ENCODE data around the gene PCDHA12. TPM values are rescaled to one million over a fixed set of nuclear protein-coding genes. Genes with fewer than 3 reads are reported as not detected.
"Not testable (repeated sequence)": the region's sequence is repeated elsewhere in the genome, so short reads cannot be mapped to it uniquely, and the experiment has no call there.

PCDHA12 gene
- polyA plus RNA-seq, 1 donor, result 0.23 TPM

DNA sequence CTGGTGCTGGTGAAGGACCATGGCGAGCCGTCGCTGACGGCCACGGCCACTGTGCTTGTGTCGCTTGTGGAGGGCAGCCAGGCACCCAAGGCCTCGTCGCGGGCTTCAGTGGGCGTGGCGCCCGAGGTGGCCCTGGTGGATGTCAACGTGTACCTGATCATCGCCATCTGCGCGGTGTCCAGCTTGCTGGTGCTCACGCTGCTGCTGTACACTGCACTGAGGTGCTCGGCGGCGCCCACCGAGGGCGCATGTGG, 17.2 kb upstream of the PCDHA12 start:
- no peak for DNase-seq

DNA sequence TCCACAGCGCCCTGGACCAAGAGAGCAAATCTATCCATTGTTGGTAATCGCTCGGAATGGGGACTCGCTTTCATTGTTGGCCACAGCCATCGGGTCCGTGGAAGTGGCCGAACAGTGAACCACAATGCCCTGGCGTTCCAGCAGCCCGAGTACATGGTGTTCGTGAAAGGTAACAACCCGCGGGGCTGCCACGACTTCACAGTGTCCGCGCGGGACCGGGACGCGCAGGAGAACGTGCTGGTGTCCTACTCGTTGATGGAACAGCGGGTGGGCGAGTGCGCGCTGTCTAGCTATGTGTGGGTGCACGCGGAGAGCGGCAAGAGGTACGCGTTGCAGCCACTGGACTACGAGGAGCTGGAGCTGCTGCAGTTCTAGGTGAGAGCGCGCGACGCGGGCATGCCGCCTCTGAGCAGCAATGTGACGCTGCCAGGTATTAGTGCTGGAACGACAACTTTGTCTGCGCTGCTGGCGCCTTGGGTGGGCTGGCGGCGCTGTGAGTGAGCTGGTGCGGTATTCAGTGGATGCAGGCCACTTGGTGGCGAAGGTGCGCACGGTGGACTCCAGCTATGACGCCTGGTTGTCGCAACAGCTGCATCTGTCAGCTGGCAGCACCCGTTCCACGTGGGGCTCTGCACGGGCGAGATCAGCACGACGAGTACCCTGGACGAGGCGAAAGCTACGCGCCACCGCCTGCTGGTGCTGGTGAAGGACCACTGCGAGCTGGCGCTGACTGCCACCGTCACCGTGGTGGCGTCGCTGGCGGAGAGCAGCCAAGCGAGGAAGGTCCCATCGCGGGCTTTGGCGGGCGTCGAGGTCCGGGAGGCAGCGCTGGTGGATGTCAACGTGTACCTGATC, 12.4 kb upstream of the PCDHA12 start:
- DNase-seq, result no peak

DNA sequence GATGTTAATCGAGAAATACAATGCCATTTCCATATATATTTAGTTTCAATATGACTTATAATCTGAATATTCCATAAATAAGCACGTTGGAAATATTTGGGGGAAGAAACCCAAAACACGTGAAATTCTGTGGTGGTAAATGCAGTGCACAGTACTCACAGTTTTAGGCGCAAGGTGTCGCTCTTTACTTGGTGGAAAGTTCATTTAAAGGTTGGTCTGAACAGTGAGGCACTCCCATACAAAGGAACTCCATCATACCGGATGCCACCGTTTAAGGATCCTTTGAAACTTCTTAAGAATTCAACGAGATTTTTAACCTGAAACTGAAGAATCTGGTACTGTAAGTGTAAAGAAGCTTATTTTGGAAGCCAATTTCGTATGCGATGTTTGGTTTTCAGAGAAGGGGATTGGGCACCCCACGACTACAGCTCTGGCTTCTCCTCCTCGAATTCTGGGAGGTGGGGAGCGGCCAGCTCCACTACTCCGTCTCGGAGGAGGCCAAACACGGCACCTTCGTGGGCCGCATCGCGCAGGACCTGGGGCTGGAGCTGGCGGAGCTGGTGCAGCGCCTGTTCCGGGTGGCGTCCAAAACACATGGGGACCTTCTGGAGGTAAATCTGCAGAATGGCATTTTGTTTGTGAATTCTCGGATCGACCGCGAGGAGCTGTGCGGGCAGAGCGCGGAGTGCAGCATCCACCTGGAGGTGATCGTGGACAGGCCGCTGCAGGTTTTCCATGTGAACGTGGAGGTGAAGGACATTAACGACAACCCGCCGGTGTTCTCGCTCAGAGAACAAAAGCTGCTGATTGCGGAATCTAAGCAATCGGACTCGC, 6.2 kb upstream of the PCDHA12 start, which contains the start of gene PCDHA11:
Gene PCDHA11 (plus strand): TSS at position 237 of the 834 bp plus-strand sequence. CDS start 147 bp downstream, at position 384.
- DNase-seq, result no peak

DNA sequence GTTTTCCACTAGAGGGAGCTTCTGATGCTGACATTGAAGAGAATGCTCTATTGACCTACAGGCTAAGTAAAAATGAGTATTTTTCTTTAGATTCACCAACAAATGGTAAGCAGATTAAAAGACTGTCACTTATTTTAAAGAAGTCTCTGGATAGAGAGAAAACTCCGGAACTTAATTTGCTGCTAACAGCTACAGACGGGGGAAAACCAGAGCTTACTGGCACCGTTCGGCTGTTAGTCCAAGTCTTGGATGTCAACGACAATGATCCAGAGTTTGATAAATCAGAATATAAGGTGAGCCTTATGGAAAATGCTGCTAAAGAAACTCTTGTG, 5.6 kb upstream of the PCDHA12 start:
- no peak for DNase-seq

DNA sequence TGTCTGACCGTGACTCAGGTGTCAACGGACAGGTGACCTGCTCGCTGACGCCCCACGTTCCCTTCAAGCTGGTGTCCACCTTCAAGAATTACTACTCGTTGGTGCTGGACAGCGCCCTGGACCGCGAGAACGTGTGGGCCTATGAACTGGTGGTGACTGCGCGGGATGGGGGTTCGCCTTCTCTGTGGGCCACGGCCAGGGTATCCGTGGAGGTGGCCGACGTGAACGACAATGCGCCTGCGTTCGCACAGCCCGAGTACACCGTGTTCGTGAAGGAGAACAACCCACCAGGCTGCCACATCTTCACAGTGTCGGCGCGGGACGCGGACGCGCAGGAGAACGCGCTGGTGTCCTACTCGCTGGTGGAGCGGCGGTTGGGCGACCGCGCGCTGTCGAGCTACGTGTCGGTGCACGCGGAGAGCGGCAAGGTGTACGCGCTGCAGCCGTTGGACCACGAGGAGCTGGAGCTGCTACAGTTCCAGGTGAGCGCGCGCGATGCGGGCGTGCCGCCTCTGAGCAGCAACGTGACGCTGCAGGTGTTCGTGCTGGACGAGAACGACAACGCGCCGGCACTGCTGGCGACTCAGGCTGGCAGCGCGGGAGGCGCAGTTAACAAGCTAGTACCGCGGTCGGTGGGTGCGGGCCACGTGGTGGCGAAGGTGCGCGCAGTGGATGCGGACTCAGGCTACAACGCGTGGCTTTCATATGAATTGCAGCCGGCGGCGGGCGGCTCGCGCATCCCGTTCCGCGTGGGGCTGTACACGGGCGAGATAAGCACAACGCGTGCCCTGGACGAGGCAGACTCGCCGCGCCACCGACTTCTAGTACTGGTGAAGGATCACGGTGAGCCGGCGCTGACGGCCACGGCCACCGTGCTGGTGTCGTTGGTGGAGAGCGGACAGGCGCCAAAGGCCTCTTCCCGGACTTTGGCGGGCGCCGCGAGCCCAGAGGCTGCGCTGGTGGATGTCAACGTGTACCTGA, 4.6 kb upstream of the PCDHA12 start:
- no peak for DNase-seq

DNA sequence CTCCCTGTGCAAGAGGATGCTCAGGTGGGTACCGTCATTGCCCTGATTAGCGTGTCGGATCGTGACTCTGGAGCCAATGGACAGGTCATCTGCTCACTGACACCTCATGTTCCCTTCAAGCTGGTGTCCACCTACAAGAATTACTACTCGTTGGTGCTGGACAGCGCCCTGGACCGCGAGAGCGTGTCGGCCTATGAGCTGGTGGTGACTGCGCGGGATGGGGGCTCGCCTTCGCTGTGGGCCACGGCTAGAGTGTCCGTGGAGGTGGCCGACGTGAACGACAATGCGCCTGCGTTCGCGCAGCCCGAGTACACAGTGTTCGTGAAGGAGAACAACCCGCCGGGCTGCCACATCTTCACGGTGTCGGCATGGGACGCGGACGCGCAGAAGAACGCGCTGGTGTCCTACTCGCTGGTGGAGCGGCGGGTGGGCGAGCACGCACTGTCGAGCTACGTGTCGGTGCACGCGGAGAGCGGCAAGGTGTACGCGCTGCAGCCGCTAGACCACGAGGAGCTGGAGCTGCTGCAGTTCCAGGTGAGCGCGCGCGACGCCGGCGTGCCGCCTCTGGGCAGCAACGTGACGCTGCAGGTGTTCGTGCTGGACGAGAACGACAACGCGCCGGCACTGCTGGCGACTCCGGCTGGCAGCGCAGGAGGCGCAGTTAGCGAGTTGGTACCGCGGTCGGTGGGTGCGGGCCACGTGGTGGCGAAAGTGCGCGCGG, 1.6 kb downstream of the PCDHA12 start:
- not testable (repeated sequence) for DNase-seq

DNA sequence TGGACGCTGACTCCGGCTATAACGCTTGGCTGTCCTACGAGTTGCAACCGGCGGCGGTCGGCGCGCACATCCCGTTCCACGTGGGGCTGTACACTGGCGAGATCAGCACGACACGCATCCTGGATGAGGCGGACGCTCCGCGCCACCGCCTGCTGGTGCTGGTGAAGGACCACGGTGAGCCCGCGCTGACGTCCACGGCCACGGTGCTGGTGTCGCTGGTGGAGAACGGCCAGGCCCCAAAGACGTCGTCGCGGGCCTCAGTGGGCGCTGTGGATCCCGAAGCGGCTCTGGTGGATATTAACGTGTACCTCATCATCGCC, 2.1 kb downstream of the PCDHA12 start:
- DNase-seq, result no peak

DNA sequence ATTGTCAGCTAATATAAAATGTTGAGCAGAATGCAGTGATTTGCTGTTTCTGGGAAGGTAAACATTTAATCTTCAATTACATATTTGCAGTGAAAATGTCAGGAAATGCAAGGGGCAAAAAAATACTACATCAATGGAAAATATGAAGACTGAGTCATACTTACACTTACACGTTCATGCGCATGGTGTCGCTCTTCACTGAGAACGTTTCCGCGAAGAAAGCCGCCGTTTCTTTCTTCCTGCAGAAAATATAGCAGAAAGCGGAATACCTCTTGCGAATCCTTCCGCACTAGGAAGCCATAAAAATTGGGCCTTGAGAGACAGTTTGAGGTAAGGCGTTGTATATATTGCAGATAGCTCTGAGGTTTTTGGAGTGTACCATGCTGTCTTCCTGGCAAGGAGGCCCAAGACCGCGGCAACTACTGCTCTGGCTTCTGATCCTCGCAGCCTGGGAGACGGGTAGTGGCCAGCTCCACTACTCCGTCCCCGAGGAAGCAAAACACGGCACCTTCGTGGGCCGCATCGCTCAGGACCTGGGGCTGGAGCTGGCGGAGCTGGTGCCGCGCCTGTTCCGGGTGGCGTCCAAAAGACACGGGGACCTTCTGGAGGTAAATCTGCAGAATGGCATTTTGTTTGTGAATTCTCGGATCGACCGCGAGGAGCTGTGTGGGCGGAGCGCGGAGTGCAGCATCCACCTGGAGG, 6.9 kb downstream of the PCDHA12 start, which contains the start of gene PCDHA13:
Gene PCDHA13 (plus strand): TSS at position 236 of the 702 bp plus-strand sequence. CDS start 145 bp downstream, at position 381.
- no peak for DNase-seq

DNA sequence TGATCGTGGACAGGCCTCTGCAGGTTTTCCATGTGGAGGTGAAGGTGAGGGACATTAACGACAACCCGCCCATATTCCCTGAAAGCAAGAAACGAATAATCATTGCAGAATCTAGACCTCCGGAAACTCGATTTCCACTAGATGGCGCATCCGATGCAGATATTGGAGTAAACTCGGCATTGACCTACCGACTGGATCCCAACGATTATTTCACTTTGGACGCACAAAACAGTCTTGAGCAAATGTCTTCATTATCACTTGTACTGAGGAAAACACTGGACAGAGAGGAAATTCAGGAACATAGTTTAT, 7.4 kb downstream of the PCDHA12 start:
- no peak for DNase-seq

DNA sequence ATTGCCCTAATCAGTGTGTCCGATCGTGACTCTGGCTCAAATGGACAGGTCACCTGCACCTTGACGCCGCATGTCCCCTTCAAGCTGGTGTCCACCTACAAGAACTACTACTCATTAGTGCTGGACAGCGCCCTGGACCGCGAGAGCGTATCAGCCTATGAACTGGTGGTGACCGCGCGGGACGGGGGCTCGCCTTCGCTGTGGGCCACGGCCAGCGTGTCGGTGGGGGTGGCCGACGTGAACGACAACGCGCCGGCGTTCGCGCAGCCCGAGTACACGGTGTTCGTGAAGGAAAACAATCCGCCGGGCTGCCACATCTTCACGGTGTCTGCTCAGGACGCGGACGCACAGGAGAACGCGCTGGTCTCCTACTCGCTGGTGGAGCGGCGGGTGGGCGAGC, 8.3 kb downstream of the PCDHA12 start:
- DNase-seq, result no peak

DNA sequence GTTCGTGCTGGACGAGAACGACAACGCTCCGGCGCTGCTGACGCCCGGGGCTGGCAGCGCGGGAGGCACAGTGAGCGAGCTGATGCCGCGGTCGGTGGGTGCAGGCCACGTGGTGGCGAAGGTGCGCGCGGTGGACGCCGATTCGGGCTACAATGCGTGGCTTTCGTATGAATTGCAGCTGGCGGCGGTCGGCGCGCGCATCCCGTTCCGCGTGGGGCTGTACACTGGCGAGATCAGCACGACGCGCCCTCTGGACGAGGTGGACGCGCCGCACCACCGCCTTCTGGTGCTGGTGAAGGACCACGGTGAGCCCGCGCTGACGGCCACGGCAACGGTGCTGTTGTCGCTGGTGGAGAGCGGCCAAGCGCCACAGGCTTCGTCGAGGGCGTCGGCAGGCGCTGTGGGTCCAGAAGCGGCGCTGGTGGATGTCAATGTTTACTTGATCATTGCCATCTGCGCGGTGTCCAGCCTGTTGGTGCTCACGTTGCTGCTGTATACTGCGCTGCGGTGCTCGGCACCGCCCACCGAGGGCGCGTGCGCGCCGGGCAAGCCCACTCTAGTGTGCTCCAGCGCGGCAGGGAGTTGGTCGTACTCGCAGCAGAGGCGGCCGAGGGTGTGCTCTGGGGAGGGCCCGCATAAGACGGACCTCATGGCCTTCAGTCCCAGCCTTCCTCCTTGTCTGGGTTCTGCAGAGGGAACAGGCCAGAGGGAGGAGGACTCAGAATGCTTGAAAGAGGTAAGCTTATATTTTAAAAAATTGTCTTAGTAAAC, 9.0 kb downstream of the PCDHA12 start:
- DNase-seq, result no peak

DNA sequence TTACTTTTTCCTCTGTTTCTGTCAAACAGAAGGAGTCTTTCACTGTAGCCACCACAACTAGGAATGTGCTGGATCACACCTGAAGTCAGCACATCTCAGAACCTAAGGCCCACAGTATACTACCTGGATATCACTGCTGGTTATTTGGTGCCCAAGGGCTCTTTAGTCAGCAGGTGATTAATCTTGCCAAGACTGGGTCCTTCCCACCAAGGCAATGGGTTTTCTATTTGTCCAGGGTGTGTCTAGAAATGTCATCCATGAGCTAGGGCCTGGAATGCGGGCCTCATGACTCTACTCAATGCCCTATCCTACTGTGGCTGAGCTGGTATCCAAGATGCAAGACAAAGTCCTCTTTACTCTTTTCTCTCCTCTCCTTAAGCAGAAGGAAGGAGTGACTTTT, 41.2 kb downstream of the PCDHA12 start:
- no peak for DNase-seq

DNA sequence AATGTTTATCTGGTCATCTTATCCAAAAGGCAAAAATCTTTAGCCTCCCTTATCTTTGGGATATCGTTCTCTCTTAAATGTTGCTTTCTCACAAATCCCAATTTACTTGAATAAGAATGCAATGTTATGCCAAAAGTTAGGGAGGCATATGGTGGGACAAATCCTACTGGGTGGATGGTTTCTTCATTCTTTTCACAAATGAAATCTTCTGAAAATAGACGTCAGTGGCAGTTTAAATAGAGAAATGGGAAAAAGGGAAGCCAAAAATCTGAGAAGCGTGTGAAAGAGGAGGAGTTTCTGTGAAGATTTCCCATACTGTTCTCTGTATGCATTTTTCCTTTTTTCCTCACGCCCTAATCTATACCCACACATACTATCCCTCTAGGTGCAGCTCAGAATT, 48.5 kb downstream of the PCDHA12 start:
- DNase-seq, result no peak

DNA sequence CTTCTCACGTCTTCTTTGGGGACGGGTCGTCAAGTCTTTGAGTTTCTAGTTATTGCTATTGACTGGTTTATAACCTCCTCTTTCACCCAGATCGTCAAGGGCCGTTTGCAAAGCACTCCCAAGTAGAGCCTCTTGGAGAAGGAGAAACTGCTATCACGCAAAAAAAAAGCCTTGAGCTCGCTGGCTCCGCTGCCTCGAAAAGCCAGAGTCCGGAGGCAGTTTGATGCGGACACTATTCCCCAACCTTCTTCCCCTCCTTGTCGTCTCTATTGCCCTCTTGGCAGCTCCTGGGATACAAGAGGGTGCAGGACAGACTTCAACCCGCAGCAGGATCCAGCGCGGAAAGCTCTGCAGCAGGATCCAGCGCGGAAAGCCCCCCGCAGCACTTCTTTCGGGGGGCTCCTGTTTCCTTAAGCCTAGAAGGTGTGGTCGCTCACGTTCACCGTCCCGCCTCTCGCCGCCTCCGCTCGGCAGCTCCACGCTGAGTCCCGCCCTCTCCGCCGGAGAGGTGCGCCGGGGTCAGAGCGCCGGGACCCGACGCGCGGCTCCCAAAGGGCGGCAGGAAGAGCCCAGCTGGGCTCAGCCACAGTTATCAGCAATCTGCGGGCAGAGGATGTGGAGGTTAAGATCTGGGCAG, 50.8 kb downstream of the PCDHA12 start, which contains the start of gene PCDHAC1:
Gene PCDHAC1 (plus strand): TSS at position 494 of the 637 bp plus-strand sequence. CDS start 594 bp downstream, outside the sequence.
- DNase-seq, result no peak

DNA sequence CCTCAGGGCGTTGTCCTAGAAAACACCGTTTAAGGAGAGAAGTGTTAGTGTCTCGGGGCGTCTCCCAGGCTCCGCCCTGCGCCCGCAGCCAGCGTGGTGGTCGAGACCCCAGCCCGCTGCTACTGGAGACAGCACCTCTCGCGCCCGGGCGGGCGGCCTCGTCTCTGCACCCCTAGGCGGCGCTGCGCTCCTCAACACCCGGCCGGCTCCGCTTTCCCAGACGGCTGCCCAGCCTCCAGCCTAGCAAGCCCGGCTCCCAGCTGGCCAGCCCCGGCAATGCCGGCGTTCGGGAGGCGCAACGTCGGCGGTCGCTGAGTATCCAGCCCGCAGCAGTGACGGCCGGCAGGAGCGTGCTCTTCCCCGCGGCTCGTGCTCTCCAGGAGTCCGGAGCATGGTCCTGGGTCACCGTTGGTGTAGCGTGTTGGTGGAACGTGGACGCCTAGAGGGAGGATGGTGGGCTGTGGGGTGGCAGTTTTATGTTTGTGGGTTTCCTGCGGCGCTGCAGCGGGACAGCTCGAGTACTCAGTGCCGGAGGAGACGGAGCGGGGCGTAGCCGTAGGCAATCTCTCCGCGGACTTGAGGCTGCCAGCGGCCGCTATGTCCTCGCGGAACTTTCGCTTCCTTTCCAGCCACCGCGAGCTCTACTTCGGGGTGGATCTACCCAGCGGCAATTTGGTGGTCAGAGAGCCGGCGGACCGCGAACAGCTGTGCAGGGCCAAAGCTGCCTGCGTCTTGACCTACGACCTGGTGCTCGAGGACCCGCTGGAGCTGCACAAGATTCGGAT, 51.5 kb downstream of the PCDHA12 start:
- DNase-seq, result peak; percentile 64

DNA sequence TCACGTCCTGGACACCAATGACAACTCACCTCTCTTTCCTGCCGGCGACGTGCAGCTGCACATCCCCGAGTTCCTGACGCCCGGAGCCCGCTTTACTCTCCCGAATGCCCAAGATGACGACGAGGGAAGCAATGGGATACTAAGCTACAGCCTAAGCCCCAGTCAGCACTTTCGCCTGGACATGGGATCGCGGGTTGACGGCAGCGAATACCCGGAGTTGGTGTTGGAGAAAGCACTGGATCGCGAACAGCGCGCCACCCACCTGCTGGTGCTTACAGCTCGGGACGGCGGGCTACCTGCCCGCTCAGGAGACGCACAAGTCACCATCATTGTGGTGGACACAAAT, 52.1 kb downstream of the PCDHA12 start:
- DNase-seq, result no peak

Data from left kidney (tissue), 2 donors.